Measurements from ENCODE around the gene BRD4.

Gene BRD4

DNA sequence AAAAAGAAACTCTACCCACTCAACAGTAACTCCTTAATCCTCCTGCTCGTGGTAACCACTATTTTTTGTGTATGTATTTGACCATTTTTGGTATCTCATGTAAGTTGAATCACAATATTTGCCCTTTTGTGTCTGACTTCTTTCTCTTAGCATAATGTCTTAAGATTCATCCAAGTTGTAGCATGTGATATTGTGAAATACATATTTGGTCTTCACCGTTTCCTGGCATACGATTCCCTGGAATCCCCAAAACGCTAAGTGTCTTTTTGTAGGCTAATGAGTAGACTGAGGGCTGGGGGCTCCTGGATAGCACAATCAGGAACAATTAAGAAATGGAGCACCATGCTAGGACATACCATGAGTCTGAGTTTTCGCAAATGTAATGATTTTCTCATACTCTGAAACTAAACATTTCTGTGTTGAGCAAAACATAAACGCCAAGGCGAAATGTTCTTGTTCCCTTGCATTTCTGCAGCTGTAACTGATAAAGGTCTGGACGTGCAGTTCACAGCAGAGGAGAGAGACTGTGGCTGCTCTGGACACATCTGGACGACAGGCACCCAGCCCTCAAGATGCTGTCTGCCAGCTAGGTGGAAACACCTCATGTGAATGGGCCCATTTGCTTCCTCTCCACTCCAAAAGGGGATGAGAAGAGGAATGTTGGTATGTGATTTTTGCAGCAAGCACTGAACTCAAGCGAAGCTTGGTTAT, 38.4 kb downstream of the BRD4 start:
- TF ChIP-seq RAD21 (IDR thresholded peaks at IDR 0.05; ENCODE audit: low read depth) (no peak), EGR1 (IDR thresholded peaks at IDR 0.05) (no peak), YY1 (IDR thresholded peaks at IDR 0.05; ENCODE audit: low read depth) (no peak), FOXM1 (IDR thresholded peaks at IDR 0.05; ENCODE audit: borderline replicate concordance, low read depth) (no peak), EP300 (IDR thresholded peaks at IDR 0.05; ENCODE audit: borderline replicate concordance) (no peak), CEBPB (IDR thresholded peaks at IDR 0.05) (no peak), MAX (IDR thresholded peaks at IDR 0.05) (no peak), NFIC (IDR thresholded peaks at IDR 0.05) (no peak), CREB1 (IDR thresholded peaks at IDR 0.05; ENCODE audit: low read depth) (no peak), TCF12 (IDR thresholded peaks at IDR 0.05; ENCODE audit: low read depth) (no peak), TAF1 (IDR thresholded peaks at IDR 0.05; ENCODE audit: low read depth) (no peak), TEAD4 (IDR thresholded peaks at IDR 0.05) (no peak), ZBTB7A (IDR thresholded peaks at IDR 0.05; ENCODE audit: low read depth) (no peak)
- TF ChIP-seq, protein P1, sequence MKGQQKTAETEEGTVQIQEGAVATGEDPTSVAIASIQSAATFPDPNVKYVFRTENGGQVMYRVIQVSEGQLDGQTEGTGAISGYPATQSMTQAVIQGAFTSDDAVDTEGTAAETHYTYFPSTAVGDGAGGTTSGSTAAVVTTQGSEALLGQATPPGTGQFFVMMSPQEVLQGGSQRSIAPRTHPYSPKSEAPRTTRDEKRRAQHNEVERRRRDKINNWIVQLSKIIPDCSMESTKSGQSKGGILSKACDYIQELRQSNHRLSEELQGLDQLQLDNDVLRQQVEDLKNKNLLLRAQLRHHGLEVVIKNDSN (IDR thresholded peaks at IDR 0.05), result no peak
- TF ChIP-seq, protein P2, sequence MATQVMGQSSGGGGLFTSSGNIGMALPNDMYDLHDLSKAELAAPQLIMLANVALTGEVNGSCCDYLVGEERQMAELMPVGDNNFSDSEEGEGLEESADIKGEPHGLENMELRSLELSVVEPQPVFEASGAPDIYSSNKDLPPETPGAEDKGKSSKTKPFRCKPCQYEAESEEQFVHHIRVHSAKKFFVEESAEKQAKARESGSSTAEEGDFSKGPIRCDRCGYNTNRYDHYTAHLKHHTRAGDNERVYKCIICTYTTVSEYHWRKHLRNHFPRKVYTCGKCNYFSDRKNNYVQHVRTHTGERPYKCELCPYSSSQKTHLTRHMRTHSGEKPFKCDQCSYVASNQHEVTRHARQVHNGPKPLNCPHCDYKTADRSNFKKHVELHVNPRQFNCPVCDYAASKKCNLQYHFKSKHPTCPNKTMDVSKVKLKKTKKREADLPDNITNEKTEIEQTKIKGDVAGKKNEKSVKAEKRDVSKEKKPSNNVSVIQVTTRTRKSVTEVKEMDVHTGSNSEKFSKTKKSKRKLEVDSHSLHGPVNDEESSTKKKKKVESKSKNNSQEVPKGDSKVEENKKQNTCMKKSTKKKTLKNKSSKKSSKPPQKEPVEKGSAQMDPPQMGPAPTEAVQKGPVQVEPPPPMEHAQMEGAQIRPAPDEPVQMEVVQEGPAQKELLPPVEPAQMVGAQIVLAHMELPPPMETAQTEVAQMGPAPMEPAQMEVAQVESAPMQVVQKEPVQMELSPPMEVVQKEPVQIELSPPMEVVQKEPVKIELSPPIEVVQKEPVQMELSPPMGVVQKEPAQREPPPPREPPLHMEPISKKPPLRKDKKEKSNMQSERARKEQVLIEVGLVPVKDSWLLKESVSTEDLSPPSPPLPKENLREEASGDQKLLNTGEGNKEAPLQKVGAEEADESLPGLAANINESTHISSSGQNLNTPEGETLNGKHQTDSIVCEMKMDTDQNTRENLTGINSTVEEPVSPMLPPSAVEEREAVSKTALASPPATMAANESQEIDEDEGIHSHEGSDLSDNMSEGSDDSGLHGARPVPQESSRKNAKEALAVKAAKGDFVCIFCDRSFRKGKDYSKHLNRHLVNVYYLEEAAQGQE (IDR thresholded peaks at IDR 0.05; ENCODE audit: low read depth), result no peak

DNA sequence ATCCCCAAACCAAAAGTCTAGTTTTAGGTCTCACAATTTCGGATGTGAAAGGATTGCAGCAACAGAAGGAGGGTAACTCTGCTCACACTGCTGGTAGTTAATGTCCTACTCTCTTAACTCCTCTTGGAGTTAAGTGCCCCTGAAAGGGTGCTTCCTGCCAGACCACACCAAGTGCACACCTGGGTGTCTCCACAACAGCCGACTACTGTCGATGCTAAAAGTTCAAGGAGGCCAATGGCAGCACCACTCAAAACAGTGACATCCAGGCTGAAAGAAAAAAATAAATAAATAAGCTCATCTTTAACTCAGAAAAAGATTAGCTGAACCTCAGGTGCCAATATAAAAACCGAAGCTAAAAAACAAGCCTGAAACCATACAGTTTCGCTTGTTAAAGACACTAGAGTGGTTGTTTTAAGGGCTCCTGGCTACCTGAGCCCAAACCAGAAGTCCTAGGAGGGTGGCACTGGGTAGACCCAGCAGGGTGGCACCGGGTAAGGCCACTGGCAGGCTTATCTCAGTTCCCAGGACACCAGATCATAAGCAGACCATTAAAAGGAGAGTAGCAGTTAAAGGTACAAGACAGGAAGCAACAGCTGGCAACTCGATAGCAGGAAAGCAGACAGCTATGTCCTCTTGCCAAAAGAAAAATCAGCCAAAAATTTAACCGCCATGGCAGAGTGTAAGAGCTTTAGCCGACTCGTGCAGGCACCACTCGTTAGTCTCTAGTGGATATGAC, 39.3 kb downstream of the BRD4 start:
- TF ChIP-seq FOXM1 (IDR thresholded peaks at IDR 0.05; ENCODE audit: borderline replicate concordance, low read depth) (no peak), CEBPB (IDR thresholded peaks at IDR 0.05) (no peak), EGR1 (IDR thresholded peaks at IDR 0.05) (no peak), ZBTB7A (IDR thresholded peaks at IDR 0.05; ENCODE audit: low read depth) (no peak), EP300 (IDR thresholded peaks at IDR 0.05; ENCODE audit: borderline replicate concordance) (no peak), TCF12 (IDR thresholded peaks at IDR 0.05; ENCODE audit: low read depth) (no peak), YY1 (IDR thresholded peaks at IDR 0.05; ENCODE audit: low read depth) (no peak), TEAD4 (IDR thresholded peaks at IDR 0.05) (no peak)
- TF ChIP-seq, protein P1 (IDR thresholded peaks at IDR 0.05), result no peak
- TF ChIP-seq, protein P2 (IDR thresholded peaks at IDR 0.05; ENCODE audit: low read depth), result no peak

- no peak for TF ChIP-seq ZBTB7A (IDR thresholded peaks at IDR 0.05; ENCODE audit: low read depth)
- no peak for TF ChIP-seq EGR1 (IDR thresholded peaks at IDR 0.05)
- no peak for TF ChIP-seq TAF1 (IDR thresholded peaks at IDR 0.05; ENCODE audit: low read depth)
- no peak for TF ChIP-seq MAX (IDR thresholded peaks at IDR 0.05)
- TF ChIP-seq TEAD4 (IDR thresholded peaks at IDR 0.05), result no peak
- TF ChIP-seq TCF12 (IDR thresholded peaks at IDR 0.05; ENCODE audit: low read depth), result no peak
- TF ChIP-seq EP300 (IDR thresholded peaks at IDR 0.05; ENCODE audit: borderline replicate concordance), result no peak
- TF ChIP-seq NFIC (IDR thresholded peaks at IDR 0.05), result no peak
- TF ChIP-seq, protein P2 (IDR thresholded peaks at IDR 0.05; ENCODE audit: low read depth), result no peak
- no peak for TF ChIP-seq CEBPB (IDR thresholded peaks at IDR 0.05)
Measured at GRCh38 chr19:15292140-15292539, 40.2 kb downstream of the BRD4 start.

GRCh38 chr19:15291548-15292021, 40.8 kb downstream of the BRD4 start:
- TF ChIP-seq CREB1 (IDR thresholded peaks at IDR 0.05; ENCODE audit: low read depth), result no peak
- TF ChIP-seq FOXM1 (IDR thresholded peaks at IDR 0.05; ENCODE audit: borderline replicate concordance, low read depth), result no peak
- TF ChIP-seq, protein P1 (IDR thresholded peaks at IDR 0.05), result no peak
- no peak for TF ChIP-seq EGR1 (IDR thresholded peaks at IDR 0.05)
- TF ChIP-seq TEAD4 (IDR thresholded peaks at IDR 0.05), result no peak
- no peak for TF ChIP-seq CEBPB (IDR thresholded peaks at IDR 0.05)
- TF ChIP-seq MAX (IDR thresholded peaks at IDR 0.05), result no peak
- TF ChIP-seq NFIC (IDR thresholded peaks at IDR 0.05), result no peak
- TF ChIP-seq, protein P2 (IDR thresholded peaks at IDR 0.05; ENCODE audit: low read depth), result no peak
- no peak for TF ChIP-seq RAD21 (IDR thresholded peaks at IDR 0.05; ENCODE audit: low read depth)
- no peak for TF ChIP-seq EP300 (IDR thresholded peaks at IDR 0.05; ENCODE audit: borderline replicate concordance)
